GM18861 (cell line): Measurements from ENCODE around the gene TRIM39.
"Not testable (repeated sequence)": the region's sequence is repeated elsewhere in the genome, so short reads cannot be mapped to it uniquely, and the experiment has no call there.

ENCODE experiments used
- ATAC-seq: cut with Tn5 transposase; IDR thresholded peaks from one replicate; pipeline ENCODE4 v1.9.1; 2021; ENCODE audit not compliant: unreplicated experiment

The TRIM39 gene

DNA sequence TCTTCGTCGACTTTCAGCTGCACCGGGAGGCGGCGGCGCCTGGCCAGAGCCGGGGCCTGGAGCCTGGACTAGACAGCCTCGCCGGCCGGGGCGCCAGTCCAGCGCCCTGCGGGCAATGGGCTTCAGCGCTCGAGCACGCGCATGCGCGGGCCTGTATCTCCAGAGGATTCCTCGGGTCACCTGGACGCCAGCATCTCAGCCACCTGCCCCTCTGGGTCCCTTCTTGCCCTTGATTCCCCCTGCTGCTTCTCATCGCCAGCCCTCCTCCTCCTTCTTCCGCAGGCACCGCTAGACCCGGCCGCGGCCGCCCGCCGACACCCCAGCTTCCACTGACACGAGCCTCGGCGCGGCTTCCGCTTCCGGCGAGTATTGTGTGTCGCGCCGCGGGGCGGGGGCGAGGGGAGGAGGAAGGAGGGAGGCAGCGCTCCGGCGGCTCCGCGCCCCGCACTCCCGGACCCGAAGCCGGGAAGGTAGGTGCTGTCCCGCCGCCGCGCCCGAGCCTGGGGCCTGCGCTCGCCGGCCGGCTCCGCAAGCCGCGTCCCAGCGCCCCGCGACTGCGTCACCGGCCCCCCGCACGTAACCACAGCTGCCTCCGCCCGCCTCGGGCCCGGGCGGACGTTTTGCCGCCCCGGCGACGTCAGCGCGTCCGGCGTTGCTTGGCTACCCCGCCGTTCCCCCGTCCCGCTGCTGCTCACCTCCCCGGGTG, at the start of gene TRIM39:
Gene TRIM39 (plus strand): TSS at position 402 of the 706 bp plus-strand sequence. CDS start 2,391 bp downstream, outside the sequence.
- peak; percentile 58 for ATAC-seq

- not testable (repeated sequence) for ATAC-seq
Measured at GRCh38 chr6:30280988-30281387, 45.7 kb upstream of the TRIM39 start.

DNA sequence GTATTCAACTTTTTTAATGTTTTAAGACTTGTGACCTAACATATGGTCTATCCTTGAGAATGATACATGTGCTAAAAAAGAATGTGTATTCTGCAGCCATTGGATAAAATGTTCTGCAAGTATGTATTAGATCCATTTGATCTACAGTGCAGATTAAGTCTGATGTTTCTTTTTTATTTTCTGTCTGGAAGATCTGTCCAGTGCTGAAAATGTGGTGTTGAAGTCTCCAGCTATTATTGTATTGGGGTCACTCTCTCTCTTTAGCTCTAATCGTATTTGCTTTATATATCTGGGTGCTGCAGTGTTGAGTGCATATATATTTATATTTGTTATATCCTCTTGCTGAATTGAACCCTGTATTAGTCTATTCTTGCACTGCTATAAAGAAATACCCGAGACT, 44.2 kb upstream of the TRIM39 start:
- ATAC-seq: no peak

DNA sequence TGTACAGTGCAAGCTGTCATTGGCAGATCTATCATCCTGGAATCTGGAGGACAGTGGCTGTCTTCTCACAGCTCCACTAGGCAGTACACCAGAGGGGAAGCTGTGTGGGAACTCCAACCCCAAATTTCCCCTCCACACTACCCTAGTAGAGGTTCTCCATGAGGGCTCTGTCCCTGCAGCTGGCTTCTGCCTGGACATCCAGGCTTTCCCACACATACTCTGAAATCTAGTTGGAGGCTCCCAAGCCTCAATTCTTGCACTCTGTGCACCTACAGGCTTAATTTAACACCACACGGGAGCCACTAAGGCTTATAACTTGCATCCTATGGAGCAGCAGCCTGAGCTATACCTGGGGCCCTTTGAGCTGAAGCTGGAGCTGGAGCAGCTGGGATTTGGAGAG, 43.0 kb upstream of the TRIM39 start:
- ATAC-seq: no peak

GRCh38 chr6:30287139-30287538, 39.6 kb upstream of the TRIM39 start:
- ATAC-seq: no peak

DNA sequence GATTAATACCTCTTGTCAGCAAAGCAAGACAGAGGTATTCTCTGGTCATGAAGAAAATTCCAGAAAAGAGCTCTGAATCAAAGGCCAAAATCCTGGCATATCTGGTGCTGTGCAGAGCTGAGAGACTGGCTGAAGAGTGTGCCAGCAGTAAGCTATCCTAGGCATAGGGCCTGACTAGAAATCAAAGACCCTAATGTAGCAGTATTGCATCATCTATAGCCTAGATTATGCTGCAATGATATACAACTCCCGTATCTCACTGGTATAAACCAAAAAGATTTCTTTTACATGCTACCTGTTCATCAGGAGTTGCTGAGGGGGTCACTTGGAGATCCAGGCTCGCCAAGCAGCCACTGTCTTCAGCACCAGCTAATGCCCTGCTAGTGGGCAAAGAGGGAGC, 30.9 kb upstream of the TRIM39 start:
- ATAC-seq: no peak

GRCh38 chr6:30304002-30304401, 22.7 kb upstream of the TRIM39 start:
- no peak for ATAC-seq

GRCh38 chr6:30311101-30311500, 15.6 kb upstream of the TRIM39 start:
- no peak for ATAC-seq

DNA sequence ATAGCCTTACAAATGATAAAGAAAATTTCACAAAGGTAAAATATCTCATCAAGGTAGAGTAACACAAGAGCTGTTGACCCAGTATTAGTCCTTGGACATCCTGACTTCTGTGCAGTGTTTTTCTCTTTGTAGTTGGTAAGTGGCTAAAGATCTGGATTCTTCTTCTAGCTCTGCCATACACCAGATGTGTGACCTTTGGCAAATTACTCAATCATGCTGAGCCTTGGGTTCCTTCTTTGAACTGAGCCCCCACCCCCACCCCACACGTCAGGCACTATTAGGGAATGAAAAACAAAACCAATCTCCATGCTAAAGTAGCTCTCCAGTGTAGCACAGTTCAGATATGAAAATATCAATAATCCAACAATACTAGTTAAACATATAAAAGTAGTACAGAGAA, 15.1 kb upstream of the TRIM39 start:
- ATAC-seq: no peak

DNA sequence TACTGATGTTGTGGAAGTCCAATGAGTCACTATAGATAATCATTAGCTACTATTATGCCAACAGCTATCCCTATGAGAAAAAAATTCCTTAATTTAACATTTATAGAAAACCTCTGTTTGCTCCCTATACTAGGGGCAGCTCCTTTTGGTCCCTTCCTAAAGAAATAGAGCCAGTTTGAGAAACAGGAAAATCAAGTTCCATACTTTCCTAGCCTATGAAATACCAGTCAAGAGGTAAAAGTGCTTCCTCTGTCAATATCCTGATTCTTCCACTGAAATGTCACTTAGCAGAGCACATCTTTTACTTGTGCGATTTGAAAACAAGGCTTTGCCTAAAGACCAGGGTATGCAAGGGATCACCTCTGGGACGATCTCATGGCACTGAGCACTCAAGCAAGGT, 14.5 kb upstream of the TRIM39 start:
- ATAC-seq: no peak

DNA sequence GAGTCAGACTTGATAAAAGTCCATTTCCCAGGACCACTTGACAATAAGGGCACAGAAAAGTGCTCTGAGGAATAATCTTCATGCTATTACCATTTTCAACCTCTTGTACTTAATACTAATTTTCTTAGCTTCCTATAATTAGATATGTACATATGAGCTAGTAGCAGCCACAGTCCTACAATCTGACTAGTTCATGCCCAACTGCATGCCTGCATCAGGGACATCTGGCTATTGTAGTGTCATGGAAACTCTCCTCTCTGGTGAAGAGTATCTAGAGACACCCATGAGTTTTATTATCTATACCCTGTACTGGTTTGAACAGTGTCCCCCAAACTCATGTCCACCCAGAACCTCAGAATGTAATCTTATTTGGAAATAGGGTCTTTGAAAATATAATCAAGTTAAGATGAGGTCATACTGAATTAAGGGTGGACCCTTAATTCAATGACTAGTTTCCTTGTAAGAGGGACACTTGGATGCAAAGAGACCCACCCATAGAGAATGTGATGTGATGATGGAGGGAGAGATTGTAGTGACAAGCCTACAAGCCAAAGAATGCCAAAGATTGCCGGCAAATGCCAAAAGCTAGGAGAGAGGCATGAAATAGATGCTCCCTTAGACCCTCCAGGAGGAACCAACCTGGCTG, 13.9 kb upstream of the TRIM39 start:
- no peak for ATAC-seq

DNA sequence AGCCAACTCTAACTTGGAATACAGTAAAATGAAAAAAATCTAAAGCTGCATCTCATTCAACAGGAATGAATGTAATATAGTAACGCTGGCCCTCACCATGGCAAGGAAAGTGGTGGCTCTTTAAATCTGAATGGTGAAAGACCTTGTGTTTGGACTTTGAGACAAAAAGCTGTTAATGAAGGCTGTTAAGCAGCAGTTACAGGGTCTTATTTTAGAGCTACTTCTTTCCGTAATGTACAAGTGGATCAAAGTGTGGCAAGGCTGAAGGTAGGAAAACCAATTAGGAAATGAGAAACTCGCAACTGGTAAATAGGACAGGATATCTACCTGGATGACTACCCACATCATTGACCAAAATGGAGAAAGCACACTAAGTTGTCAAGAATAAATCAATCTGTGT, 11.6 kb upstream of the TRIM39 start:
- ATAC-seq: no peak

GRCh38 chr6:30317913-30318589, 8.7 kb upstream of the TRIM39 start:
- ATAC-seq: no peak

DNA sequence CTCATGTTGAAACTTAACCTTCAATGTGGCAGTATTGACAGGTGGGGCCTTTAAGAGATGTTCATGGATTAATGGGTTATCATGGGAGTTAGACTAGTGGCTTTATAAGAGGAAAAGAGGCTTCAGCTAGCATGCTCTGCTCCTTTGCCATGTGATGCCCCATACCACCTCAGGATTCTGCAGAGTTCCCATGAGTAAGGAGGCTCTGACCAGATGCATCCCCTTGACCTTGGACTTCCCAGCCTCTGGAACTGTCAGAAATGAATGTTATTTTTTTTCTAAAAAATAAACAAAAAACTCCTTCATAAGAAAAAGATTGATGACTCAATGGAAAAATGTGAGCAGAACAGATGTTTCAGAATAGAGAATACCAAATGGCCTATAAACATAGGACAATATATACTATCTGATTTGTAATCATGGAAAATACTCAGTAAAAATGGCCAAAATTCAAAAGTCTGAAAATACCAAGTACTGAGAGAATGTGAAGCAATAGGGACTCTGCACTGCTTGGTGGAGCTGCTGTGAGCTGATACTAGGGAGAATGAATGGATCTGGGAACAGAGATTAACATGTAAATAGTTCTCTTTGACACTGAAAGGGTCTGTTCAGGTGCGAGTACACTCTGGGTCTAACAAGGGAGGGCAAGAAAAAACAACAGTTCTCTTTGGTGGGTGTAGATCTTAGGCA, 7.4 kb upstream of the TRIM39 start:
- no peak for ATAC-seq

DNA sequence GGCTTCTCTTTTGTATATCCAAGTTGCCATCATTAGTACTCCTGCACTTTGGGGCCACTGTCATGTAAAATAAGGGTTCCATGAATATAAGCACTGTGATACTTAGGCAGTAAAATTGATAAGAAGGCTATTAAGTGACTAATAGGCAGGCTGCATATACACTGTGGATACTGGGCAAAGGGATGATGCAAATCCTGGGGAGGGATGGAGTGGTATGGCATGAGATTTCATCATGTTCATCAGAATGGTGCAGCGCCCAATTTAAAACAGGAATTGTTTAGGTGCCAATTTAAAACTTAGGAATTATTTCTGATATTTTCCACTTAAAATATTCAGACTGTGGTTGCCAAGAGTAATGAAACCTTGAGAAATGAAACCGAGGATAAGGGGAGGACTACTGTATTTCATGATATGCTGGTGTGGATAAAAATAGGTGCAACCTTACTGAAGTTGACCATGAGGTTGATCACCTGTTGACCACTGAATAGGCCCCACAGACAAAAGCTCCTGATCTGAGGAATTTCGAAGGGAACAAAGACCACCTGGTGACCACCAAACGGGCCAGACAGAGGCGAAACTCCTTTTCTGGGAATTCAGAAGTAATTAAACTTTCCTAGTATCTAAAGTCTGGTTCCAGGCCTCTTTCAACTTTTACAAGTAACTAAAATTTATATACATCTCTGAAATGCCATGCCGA, 4.9 kb upstream of the TRIM39 start:
- ATAC-seq: no peak

DNA sequence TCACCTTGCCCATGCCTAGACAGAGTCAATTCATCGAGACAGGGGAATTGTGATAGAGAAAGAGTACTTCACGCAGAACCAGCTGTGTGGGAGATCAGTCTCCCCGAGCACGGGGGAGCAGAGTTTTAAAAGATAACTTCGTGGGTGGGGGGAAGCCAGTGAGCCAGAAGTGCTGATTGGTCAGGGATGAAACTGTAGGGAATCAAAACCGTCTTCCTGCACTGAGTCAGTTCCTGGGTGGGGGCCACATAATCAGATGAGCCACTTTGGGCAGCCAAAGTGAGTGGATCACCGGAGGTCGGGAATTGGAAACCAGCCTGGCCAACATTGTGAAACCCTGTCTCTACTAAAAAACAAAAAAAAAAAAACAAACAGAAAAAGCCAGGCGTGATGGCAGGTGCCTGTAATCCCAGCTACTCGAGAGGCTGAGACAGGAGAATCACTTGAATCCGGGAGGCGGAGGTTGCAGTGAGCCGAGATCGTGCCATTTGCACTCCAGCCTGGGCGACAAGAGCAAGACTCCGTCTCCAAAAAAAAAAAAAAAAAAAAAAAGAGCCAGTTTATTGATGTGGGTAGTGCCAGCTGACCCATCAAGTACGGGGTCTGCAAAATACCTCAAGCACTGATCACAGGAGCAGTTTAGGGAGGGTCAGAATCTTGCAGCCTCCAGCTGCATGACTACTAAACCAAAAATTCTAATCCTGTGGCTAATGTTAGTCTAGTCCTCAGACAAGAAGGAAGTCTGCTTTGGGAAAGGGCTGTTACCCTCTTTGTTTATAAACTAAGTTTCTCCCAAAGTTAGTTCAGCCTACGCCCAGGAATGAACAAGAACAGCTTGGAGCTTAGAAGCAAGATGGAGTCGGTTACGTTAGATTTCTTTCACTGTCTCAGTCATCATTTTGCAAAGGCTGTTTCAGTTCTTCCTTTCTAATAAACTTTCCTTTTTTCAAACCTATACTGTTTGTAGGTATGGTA, 3.9 kb upstream of the TRIM39 start:
- no peak for ATAC-seq

- no peak for ATAC-seq
Measured at GRCh38 chr6:30323806-30324205, 2.9 kb upstream of the TRIM39 start.

- ATAC-seq: peak; percentile 12
Measured at GRCh38 chr6:30325150-30325872, 1.4 kb upstream of the TRIM39 start.

GRCh38 chr6:30325873-30326525, 728 bp upstream of the TRIM39 start:
- peak; percentile 23 for ATAC-seq
